ENCODE measurements around the gene GNG4. TPM values are rescaled to one million over a fixed set of nuclear protein-coding genes. Genes with fewer than 3 reads are reported as not detected.

The GNG4 gene
- total and polyA plus RNA-seq, 11 donors: 0.06 to 0.07 TPM; not detected in 9

- Histone ChIP-seq H3K4me3 (no peak overlapping the region), H3K27me3 (no peaks in the 10 kb centered on the region), H3K9me3 (no peaks in the 10 kb centered on the region), H3K27ac (no peak overlapping the region), H3K4me1 (no peaks in the 10 kb centered on the region), H3K36me3 (peaks cover 0 to 75% (median 41%) of the 10 kb centered on the region in 9 donors)
- DNase-seq: no peak
- WGBS, 4 donors: 73 to 92% (median 77%) methylated on average over 1 of the region's 1 CpG
- no peak for ATAC-seq
- TF ChIP-seq POLR2A (IDR thresholded peaks at IDR 0.05): no peak
- TF ChIP-seq, protein P1, sequence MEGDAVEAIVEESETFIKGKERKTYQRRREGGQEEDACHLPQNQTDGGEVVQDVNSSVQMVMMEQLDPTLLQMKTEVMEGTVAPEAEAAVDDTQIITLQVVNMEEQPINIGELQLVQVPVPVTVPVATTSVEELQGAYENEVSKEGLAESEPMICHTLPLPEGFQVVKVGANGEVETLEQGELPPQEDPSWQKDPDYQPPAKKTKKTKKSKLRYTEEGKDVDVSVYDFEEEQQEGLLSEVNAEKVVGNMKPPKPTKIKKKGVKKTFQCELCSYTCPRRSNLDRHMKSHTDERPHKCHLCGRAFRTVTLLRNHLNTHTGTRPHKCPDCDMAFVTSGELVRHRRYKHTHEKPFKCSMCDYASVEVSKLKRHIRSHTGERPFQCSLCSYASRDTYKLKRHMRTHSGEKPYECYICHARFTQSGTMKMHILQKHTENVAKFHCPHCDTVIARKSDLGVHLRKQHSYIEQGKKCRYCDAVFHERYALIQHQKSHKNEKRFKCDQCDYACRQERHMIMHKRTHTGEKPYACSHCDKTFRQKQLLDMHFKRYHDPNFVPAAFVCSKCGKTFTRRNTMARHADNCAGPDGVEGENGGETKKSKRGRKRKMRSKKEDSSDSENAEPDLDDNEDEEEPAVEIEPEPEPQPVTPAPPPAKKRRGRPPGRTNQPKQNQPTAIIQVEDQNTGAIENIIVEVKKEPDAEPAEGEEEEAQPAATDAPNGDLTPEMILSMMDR (IDR thresholded peaks at IDR 0.05): no peak
- intact Hi-C loops (cut with DNase I): no loop called here
These were observed 34.1 kb upstream of the GNG4 start for GRCh38 chr1:235683653-235684052.

DNA sequence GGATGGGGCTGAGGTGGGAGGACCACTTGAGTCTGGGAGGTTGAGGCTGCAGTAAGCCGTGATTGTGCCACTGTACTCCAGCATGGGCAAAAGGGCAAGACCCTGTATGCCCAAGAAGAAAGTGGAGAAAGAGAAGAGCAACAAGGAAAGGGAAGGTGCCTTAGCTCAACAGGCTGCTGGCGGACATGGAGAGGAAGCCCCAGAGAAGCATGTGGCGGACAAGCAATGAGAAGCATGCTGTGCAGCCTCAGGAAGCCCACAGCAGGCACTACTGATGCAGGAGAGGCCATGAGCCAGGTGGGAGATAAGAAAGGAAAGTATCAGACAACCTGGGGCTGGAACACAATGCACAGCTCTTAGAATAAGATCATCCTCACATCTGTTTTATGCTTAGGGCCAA lies 32.6 kb upstream of the GNG4 start:
- H3K4me3 ChIP-seq: no peak overlapping the region
- H3K36me3 ChIP-seq: peaks cover 0 to 73% (median 42%) of the 10 kb centered on the region in 9 donors
- no peak for ATAC-seq
- no peaks in the 10 kb centered on the region for H3K27me3 ChIP-seq
- intact Hi-C loops (cut with DNase I): no loop called here
- H3K27ac ChIP-seq: no peak overlapping the region
- no peak for TF ChIP-seq POLR2A (IDR thresholded peaks at IDR 0.05)
- TF ChIP-seq, protein P1 (IDR thresholded peaks at IDR 0.05): no peak
- H3K9me3 ChIP-seq: no peaks in the 10 kb centered on the region
- no peak for DNase-seq
- H3K4me1 ChIP-seq: no peaks in the 10 kb centered on the region
- 96 to 99% (median 98%) methylated on average over 3 of the region's 3 CpGs for WGBS, 4 donors

- DNase-seq (no peak), ATAC-seq (no peak)
- H3K27ac ChIP-seq: no peak overlapping the region
- TF ChIP-seq POLR2A (IDR thresholded peaks at IDR 0.05): no peak
- TF ChIP-seq, protein P1 (IDR thresholded peaks at IDR 0.05): no peak
- H3K27me3 ChIP-seq: no peaks in the 10 kb centered on the region
- intact Hi-C loops (cut with DNase I): no loop called here
- H3K4me3 ChIP-seq: no peak overlapping the region
- H3K9me3 ChIP-seq: peaks cover 0 to 15% (median 0%) of the 10 kb centered on the region in 12 donors
- no peaks in the 10 kb centered on the region for H3K4me1 ChIP-seq
- peaks cover 0 to 73% (median 52%) of the 10 kb centered on the region in 9 donors for H3K36me3 ChIP-seq
- WGBS, 4 donors: 90 to 96% (median 95%) methylated on average over 3 of the region's 3 CpGs
These were observed 30.1 kb upstream of the GNG4 start for GRCh38 chr1:235679644-235680043.

- H3K9me3 ChIP-seq: peaks cover 0 to 15% (median 0%) of the 10 kb centered on the region in 12 donors
- H3K4me3 ChIP-seq: no peak overlapping the region
- no peaks in the 10 kb centered on the region for H3K4me1 ChIP-seq
- DNase-seq (no peak), ATAC-seq (no peak)
- TF ChIP-seq, protein P1 (IDR thresholded peaks at IDR 0.05): no peak
- no peak for TF ChIP-seq POLR2A (IDR thresholded peaks at IDR 0.05)
- peaks cover 0 to 73% (median 52%) of the 10 kb centered on the region in 9 donors for H3K36me3 ChIP-seq
- WGBS, 4 donors: 85 to 97% (median 87%) methylated on average over 2 of the region's 2 CpGs
- H3K27me3 ChIP-seq: no peaks in the 10 kb centered on the region
- H3K27ac ChIP-seq: no peak overlapping the region
- intact Hi-C loops (cut with DNase I): no loop called here
These were observed 29.4 kb upstream of the GNG4 start for GRCh38 chr1:235679005-235679404.

All from heart left ventricle (tissue), 16 donors.